Endodermal cell (in vitro differentiated cells): ENCODE results near the gene SPTBN2. TPM values are rescaled to one million over a fixed set of nuclear protein-coding genes. Genes with fewer than 3 reads are reported as not detected.

ENCODE experiments used
- DNase-seq: peaks from one replicate; pipeline ENCODE4 v3.0.0-alpha.2; 2017
- H3K27ac ChIP-seq: 2 replicates; pipeline ENCODE4 v1.5.1; 2013; ENCODE audit warnings: mild to moderate bottlenecking, low read depth, low read length, moderate library complexity
- H3K27me3 ChIP-seq: 2 replicates; pipeline ENCODE4 v1.6.1; 2013; ENCODE audit warnings: mild to moderate bottlenecking, low read length, moderate library complexity; ENCODE audit not compliant: insufficient read depth, control insufficient read depth, poor library complexity, severe bottlenecking
- H3K36me3 ChIP-seq: 2 replicates; pipeline ENCODE4 v1.7.0; 2013; ENCODE audit warnings: mild to moderate bottlenecking, low read length, moderate library complexity; ENCODE audit not compliant: control insufficient read depth, insufficient read depth
- H3K4me1 ChIP-seq: one replicate; pipeline ENCODE4 v1.7.0; 2013; ENCODE audit warnings: low read length; ENCODE audit not compliant: control insufficient read depth, insufficient read depth
- H3K4me3 ChIP-seq: 2 replicates; pipeline ENCODE4 v1.5.1; 2013; ENCODE audit warnings: mild to moderate bottlenecking, low read length, moderate library complexity
- H3K9ac ChIP-seq: 2 replicates; pipeline ENCODE4 v1.6.1; 2013; ENCODE audit warnings: mild to moderate bottlenecking, low read length, moderate library complexity; ENCODE audit not compliant: poor library complexity, severe bottlenecking; ENCODE audit errors: extremely low read depth
- H3K9me3 ChIP-seq: 2 replicates; pipeline ENCODE4 v1.6.1; 2013; ENCODE audit warnings: mild to moderate bottlenecking, low read length, moderate library complexity; ENCODE audit not compliant: control insufficient read depth
- H3K27ac Mint-ChIP-seq: 2 replicates; pipeline ENCODE4 v1.8.0; 2020; ENCODE audit warnings: mixed read lengths
- H3K27me3 Mint-ChIP-seq: 2 replicates; pipeline ENCODE4 v1.8.0; 2021; ENCODE audit warnings: mild to moderate bottlenecking, mixed read lengths; ENCODE audit not compliant: insufficient read depth
- H3K36me3 Mint-ChIP-seq: 2 replicates; pipeline ENCODE4 v1.8.0; 2020; ENCODE audit warnings: low read depth, mixed read lengths
- H3K4me1 Mint-ChIP-seq: 2 replicates; pipeline ENCODE4 v1.8.0; 2020; ENCODE audit warnings: mixed read lengths
- H3K4me3 Mint-ChIP-seq: 2 replicates; pipeline ENCODE4 v1.8.0; 2020; ENCODE audit warnings: mild to moderate bottlenecking, moderate library complexity, mixed read lengths
- H3K9me3 Mint-ChIP-seq: 2 replicates; pipeline ENCODE4 v1.8.0; 2020; ENCODE audit warnings: mild to moderate bottlenecking, mixed read lengths
- CTCF ChIP-seq: fragments of 200-600 bp; sonication (generic); conservative IDR thresholded peaks from 2 replicates; pipeline ENCODE4 v1.5.0; 2021; ENCODE audit warnings: antibody characterized with exemption, mild to moderate bottlenecking
- WGBS, 2 experiments: methylation state at CpG; one replicate each; pipeline versions ENCODE4 v1.1.5 to v1.1.7; 2013; ENCODE audit warnings: missing lambda C conversion rate in 2 of 2, mixed read lengths in 1 of 2; ENCODE audit not compliant: insufficient coverage in 1 of 2, insufficient read length in 1 of 2; 5-methylcytosine and 5-hydroxymethylcytosine counted together
- total RNA-seq, 2 donors: library from RNA; stranded (reverse); fragmentation: NEBNext Ultra II Directional in 1 of 2; extraction: Animal tissue kit (Norgen Biotek cat#: 25700) in 1 of 2; gene quantifications; 2 replicates in 1 of 2; 3 replicates in 1 of 2; pipeline ENCODE4 v1.2.1, GENCODE V29; 2021

SPTBN2 gene
- total RNA-seq, 2 donors from 2014 or later, result 36.0 to 46.0 TPM

GRCh38 chr11:66722745-66723651 lies 6.0 kb downstream of the SPTBN2 start:
- Histone ChIP-seq H3K36me3 (peaks cover 16% of the 10 kb centered on the region), H3K9ac (no peak overlapping the region), H3K9me3 (no peaks in the 10 kb centered on the region), H3K27me3 (peaks cover 13% of the 10 kb centered on the region), H3K4me3 (no peak overlapping the region), H3K4me1 (peaks cover 11% of the 10 kb centered on the region), H3K27ac (no peak overlapping the region)
- Mint-ChIP-seq H3K9me3 (no peaks in the 10 kb centered on the region), H3K27me3 (peaks cover 23% of the 10 kb centered on the region), H3K36me3 (peaks cover 2% of the 10 kb centered on the region), H3K4me3 (no peak overlapping the region), H3K27ac (no peak overlapping the region), H3K4me1 (peaks cover 20% of the 10 kb centered on the region)
- no peak for DNase-seq
- TF ChIP-seq CTCF, result no peak
- 88 to 94% methylated on average over 3 to 16 of the region's 16 CpGs for WGBS, 2 experiments

- no peak for TF ChIP-seq CTCF
- H3K4me3 ChIP-seq, result no peak overlapping the region
- Mint-ChIP-seq H3K9me3 (no peaks in the 10 kb centered on the region), H3K4me3 (no peak overlapping the region), H3K36me3 (peaks cover 3% of the 10 kb centered on the region), H3K27me3 (peaks cover 18% of the 10 kb centered on the region), H3K27ac (no peak overlapping the region), H3K4me1 (peaks cover 17% of the 10 kb centered on the region)
- no peak overlapping the region for H3K9ac ChIP-seq
- H3K27ac ChIP-seq, result no peak overlapping the region
- peaks cover 16% of the 10 kb centered on the region for H3K36me3 ChIP-seq
- peaks cover 11% of the 10 kb centered on the region for H3K4me1 ChIP-seq
- H3K9me3 ChIP-seq, result no peaks in the 10 kb centered on the region
- no peak for DNase-seq
- H3K27me3 ChIP-seq, result peaks cover 10% of the 10 kb centered on the region
- WGBS, 2 experiments, result 83 to 96% methylated on average over 9 of the region's 9 CpGs
Observed at GRCh38 chr11:66721939-66722338, 7.1 kb downstream of the SPTBN2 start.

GRCh38 chr11:66720899-66721470 lies 8.0 kb downstream of the SPTBN2 start:
- no peak overlapping the region for H3K4me3 ChIP-seq
- no peaks in the 10 kb centered on the region for H3K9me3 Mint-ChIP-seq
- H3K27ac Mint-ChIP-seq, result no peak overlapping the region

More at GRCh38 chr11:66720899-66721470, 8.0 kb downstream of the SPTBN2 start:
- DNase-seq, result peak; percentile 47
- TF ChIP-seq CTCF, result no peak
- Histone ChIP-seq H3K27me3 (peaks cover under 1% of the 10 kb centered on the region), H3K9me3 (no peaks in the 10 kb centered on the region), H3K4me1 (peaks cover 8% of the 10 kb centered on the region), H3K27ac (no peak overlapping the region), H3K36me3 (peaks cover 16% of the 10 kb centered on the region), H3K9ac (no peak overlapping the region)
- WGBS, 2 experiments, result 85 to 90% methylated on average over 10 to 13 of the region's 13 CpGs
- Mint-ChIP-seq H3K36me3 (peaks cover 3% of the 10 kb centered on the region), H3K27me3 (peaks cover 8% of the 10 kb centered on the region), H3K4me3 (no peak overlapping the region), H3K4me1 (peaks cover 9% of the 10 kb centered on the region)
